Measurements from ENCODE around the gene ELFN1.
A peak's percentile ranks its signal among the peaks of the same experiment; 100 is the strongest.

ELFN1 gene

DNA sequence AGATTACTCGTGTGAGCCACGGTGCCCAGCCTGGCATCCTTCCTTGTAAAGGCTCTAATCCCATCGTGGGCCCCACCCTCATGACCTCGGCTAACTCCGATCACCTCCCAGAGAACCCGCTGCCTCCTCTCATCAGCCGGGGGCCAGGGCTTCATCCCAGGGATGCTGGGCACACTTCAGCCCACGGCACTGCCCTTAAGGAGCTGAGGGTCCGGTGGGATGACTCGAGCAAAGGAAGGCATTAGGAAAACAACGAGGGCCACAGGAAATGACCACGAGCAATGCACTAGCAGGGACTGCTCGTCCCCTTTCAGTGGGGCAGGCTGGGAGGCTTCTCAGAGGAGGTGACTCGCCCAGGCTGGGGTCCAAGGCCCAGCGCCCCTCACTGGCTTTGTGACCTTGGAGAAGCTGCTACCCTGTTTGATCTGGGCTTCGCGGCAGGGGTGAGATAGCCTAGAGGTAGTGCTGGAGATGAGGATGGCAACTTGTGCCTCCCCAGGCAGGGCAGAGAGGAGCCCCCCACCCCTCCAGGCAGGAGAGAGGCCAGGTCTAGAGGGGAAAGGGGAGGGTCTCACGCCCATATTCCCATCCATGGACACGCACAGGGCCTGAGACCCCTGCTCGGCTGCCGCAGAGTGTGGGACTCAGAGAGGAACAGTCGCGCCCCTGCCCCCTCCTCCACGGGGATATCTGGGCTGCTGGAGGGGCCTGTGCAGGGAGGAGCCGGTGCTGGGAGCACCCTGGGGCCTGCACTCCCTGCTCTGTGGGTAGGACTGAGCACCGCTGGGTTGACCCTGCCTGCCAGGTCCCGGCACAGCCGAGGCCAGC lies 26.8 kb downstream of the ELFN1 start:
- peak; percentile 2 for DNase-seq

DNA sequence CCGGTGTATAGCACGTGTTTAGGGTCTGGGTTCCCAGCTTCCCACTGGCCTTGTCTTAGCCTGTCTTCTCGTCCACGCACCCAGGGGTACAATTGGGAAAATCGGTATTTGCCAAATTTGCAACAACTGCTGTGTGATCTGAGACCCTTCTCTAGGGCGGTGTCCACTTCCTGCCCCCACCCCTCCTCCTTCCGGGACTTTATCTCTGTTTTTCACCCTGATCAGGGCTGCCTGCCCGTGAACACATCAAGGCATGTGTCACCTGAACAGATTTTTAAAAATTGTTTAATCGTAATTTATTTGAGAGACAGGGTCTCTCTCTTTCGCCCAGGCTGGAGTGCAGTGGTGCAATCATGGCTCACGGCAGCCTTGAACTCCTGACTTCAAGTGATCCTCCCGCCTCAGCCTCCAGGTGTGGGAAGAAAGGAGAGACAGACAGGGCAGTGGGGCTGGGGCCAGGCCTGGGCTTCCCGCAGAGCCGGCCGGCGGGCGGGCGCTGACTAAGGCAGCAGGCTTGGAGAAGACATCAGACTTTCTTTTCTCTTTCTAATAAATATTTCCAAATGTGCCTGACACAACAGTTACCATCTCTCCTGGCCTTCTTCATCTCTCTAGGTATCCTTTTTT lies 27.5 kb downstream of the ELFN1 start:
- peak; percentile 2 for DNase-seq

DNA sequence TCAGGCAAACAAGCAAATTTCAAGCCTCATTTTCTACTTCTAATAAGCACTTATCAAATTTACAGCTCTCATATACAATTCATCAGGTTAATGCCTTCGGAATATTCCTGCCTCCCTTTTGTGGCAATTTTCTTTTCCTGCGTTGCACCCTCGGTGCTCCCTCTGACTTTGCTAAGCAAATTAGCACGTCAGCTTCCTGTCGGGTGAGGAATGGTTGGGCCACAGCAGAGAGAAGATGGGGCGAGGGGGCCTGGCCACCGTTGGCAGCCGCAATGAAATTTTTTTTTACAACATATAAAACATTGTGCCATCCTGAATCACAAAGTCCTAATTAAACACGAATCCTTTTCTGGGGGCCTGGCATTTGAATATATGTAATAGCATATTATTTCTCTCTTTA lies 28.1 kb downstream of the ELFN1 start:
- peak; percentile 8 for DNase-seq

- no peak for DNase-seq
Observed at GRCh38 chr7:1698951-1699350, 28.9 kb downstream of the ELFN1 start.

DNA sequence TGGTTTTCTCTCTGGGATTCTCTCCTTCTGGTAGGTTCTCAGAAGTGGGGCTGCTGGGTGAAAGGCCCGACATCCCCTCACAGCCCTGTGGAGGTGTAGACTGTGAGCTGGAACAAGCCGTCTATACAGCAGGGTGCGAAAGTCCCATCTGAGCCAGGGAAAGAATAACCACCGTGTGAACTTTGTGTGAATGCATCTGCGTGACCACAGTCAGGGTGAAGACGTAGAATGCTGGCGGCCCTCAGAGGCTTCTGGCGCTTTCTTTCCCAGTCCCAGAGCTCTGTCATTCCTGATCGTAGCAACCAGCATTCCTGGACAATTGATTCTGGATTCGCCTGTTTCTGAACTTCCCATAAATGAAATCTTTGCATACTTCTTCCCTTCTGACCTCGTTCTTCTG lies 30.0 kb downstream of the ELFN1 start:
- DNase-seq: peak; percentile 4

DNA sequence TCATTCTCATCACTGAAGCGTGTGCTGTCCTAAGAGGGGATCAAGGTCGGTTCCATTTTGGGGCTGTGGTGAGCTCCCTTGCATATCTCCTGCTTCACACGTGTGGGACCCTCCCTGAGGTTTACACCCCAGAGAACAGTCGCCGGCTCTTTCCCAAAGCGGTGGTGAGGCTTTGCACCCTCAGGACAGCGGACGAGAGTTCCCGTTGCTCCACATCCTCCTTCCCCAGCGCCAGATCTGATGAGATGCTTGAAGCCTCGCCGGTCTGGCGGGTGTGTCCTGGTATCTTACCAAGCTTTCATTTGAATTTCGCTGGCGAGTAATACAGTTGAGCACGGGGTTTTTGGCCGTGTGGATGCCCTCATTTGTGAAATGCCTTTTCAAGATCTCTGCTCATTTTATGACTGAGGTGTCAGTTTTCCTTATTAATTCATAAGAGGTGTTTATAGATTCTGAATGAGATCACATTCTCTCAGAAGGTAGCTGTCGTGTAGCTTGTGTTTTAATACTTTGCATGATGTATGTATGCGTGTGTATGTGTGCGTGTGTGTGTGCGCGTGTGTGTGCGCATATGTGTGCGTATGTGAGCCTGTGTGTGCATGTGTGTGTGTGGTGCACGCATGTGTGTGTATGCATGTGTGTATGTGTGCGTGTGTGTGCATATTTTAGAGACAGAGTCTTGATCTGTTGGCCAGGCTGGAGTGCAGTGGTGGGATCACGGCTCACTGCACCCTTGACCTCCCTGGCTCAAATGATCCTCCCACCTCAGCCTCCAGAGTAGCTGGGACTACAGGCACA lies 30.7 kb downstream of the ELFN1 start:
- peak; percentile 10 for DNase-seq

GRCh38 chr7:1702652-1703051 lies 32.6 kb downstream of the ELFN1 start:
- no peak for DNase-seq

GRCh38 chr7:1703441-1703840 lies 33.4 kb downstream of the ELFN1 start:
- DNase-seq: peak; percentile 2

DNA sequence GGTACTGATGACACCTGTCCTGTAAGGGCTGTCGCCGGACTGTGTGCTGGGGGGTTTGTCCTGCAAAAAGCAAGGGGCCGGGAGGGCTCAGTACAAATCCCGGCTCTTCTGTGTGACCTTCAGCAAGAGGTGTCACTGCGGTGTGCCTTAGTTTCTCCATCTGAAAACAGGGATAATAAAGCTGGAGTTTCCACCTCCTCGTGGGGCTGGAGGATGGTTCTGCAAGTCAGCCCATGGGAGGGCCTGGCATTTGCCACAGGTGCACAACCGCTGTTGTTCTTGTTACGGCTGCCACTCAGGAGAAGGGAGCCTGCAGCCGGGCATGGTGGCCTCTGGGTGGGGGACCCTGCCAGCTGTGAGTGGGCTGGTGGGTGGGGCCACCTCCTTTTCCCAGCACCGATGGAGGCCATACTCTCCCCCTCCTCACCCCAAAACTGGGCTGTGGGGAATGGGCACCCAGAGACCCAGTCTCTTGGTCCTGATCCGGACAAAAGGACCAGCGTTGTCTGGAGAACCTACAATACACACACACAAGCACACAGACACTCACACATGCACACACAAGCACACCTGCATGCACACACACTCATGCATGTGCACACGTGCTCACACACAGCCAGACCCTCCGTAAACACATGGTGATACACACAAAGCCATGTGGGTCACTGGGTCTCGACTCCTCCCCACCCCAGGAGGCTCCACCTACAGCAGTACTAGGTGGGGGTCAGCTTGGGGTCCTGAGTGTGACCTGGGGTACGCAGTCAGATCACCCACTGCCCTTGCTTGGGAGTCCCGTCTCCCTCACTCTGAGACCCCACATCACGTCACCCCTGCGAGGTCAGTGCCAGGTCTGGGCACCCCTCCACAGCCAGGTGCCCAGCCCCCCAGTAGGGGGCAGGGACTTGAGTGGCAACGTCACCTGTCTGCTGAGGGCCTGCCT lies 34.1 kb downstream of the ELFN1 start:
- peak; percentile 2 for DNase-seq

- peak; percentile 10 for DNase-seq
Observed at GRCh38 chr7:1704811-1705738, 35.0 kb downstream of the ELFN1 start.

DNA sequence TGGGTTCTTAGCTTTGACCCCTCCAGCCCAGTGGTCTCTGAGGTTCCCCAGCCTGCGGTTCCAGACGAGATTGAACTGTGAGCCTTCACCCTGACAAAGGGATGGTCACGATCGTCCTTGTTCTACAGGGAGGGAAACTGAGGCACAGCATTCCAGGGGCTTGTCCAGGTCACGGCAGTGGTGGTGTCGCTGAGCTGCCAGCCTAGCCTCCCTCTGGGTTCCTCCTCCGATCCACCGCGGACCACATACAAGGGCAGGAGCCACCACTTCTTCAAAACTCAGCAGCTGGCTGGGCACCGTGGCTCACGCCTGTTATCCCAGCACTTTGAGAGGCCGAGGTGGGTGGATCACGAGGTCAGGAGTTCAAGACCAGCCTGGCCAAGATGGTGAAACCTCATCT lies 35.8 kb downstream of the ELFN1 start:
- DNase-seq: no peak

- no peak for DNase-seq
Observed at GRCh38 chr7:1706381-1706720, 36.3 kb downstream of the ELFN1 start.

- no peak for DNase-seq
Observed at GRCh38 chr7:1706721-1707613, 36.9 kb downstream of the ELFN1 start.

- DNase-seq: no peak
Observed at GRCh38 chr7:1707756-1708595, 37.9 kb downstream of the ELFN1 start.

DNA sequence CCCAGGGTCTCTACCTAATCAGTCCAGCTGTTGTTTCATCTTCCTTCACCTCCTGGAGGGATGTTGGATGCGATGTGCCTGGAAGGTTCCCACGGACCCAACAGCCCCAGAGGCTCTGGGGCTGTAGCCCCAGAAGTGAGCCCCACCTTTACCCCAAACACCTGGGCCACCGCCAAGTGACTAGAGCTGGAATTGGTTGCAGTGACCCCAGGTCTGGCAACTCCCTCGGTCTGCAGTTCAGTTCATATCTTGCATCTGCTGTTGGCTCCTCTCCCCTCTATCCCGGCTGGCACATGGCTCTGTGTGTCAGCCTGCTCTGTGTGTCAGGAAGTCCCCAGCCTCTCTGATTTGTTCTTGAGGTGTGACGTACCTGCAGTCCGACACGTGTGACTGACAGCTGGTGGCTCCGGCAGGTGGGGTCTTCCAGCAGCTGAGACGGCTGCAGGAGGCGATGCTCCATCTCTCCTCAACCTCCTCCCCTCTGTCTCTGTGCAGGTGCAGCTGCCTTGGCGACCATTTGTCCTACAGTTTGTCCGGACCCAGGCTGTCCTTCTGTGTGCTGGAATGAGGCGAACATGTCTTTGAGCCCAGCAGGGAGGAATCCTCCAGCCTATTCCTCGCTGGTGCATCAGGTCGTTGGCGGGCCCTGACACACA lies 38.6 kb downstream of the ELFN1 start:
- DNase-seq: peak; percentile 2

GRCh38 chr7:1709281-1709680 lies 39.2 kb downstream of the ELFN1 start:
- DNase-seq: no peak

DNA sequence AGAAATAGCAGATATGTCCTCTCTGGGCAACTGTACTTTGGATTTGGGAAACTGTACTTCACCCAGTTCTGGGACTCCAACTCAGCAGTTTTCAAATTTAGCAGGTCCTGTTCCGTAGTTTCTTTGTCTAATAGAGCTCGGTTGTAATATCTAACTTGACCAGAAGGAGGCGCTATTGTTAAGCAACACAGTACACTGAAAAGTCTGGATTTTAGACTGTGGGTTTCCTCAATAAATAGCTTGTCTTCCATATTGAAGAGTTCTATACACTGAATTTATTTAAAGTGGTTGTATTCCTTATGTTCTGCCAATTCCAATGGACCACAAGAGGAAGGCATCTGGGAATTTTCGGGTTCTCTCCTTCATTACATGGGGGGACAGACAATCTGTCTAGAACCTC lies 39.8 kb downstream of the ELFN1 start:
- no peak for DNase-seq

DNA sequence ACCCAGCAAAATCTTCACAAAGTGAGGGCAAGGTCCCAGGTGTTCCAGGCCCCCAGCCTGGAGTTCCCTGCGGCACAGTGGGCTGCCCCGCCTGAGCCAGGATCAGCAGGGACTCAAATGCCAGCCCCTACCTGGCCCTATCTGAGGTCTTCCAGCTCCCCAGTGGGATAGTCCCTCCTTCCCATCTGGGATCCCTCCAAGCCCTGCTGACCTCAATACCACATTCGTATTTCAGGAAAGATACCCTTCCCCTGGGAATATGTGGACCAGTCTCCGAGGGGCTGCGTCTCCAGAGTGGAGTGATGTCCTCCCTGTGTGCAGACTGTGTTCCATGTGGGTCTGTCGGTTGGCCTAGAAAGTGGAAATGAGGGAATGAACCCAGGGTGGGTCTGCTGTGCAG lies 40.9 kb downstream of the ELFN1 start:
- DNase-seq: no peak

DNA sequence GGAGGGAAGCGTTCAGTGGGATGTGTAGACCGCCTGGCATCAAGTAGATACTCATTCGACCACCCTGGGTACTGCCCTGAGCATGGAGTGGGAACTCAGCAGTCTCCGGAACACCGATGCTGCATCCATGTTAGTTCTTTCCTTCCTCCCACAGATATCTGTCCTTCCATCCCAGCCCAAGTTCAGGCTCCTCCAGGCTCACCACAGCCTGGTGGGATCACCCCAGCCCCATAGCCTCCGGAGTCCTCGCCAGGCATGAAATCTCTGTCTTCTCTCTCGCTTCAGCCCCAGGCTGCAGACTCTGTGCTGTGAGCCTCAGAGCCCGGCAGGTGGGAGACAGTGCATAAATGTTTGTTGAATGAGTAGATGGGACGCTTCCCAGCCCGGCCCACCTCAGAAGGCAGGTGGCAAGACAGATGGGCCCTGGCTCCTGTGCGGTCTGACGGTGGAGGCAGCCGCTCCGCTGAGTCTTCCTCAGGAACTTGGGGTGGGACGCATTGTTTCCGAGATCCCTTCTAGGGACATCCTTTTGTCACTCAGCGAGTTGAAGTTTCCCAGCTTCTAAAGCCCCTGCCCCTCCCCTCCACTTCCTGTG lies 42.9 kb downstream of the ELFN1 start:
- no peak for DNase-seq
